Inflammatory macrophage treated with lipopolysaccharide for 1 hour (primary cell): Measurements from ENCODE around the gene NUBP1.
"Not testable (repeated sequence)": the region's sequence is repeated elsewhere in the genome, so short reads cannot be mapped to it uniquely, and the experiment has no call there.

Experiments
- DNase-seq, 2 donors: peaks; one replicate each; pipeline ENCODE4 v3.0.0-alpha.2; 2020 to 2022

Gene NUBP1

DNA sequence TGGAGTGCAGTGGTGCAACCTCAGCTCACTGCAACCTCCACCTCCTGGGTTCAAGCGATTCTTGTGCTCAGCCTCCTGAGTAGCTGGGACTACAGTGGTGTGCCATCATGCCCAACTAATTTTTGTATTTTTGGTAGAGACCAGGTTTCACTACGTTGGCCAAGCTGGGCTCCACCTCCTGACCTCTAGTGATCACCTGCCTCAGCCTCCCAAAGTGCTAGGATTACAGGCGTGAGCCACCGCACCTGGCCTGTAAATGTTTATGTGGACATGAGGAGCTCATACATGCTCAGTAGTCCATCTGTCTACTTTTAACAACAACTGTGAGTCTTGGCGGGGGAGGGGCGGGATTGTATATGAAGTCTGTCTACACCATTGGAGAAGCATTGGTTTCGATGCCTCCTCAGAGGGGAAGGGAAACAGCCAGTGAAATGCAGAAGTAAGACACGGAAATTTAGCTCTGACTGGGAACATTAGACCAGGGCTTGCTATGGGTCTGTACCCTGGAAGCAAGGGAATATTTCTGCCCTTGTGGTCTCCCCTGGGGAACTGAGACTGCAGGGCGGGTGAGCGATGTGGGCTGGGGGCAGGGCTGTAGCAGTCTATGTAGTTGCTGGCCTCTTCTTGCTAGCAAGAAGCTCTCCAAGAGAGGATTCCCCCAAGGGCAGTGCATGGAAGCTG, 9.3 kb downstream of the NUBP1 start:
- peak; percentile 92 for DNase-seq

DNA sequence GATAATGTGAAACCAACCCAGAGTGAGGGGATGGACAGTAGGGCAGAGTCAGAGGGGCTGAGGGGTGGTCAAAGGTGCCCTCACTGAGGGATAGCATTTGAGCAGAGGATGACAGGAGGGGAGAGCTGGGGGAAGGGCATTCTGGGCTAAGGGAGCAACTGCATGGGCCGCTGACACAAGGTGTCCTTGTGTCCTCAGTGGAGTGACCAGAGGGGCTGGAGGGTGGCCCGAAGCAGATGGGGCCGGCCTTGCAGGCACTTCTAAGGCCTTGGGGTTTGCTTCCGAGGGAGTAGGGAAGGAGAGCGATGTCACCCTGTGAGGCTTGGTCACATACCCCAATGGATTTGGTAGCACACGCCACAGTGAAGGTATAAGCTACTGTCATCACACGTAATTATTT, 10.0 kb downstream of the NUBP1 start:
- no peak for DNase-seq

DNA sequence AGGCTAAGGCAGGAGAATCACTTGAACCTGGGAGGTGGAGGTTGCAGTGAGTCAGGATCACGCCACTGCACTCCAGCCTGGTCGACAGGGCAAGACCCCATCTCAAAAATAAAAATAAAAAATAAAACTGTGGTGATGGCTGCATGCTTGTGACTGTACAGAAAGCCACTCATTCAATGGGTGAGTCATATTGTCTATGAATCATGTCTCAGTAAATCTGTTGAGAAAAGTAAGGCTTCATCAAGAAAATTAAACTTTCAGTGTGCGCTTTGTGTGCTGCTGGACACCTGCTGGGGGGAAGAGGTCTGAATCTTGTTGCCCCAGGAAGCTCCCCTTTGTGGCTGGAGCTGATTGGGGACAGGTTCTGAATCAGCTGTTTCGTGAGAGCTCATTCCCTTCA, 11.3 kb downstream of the NUBP1 start:
- DNase-seq = peak; percentile 36 to 44

DNA sequence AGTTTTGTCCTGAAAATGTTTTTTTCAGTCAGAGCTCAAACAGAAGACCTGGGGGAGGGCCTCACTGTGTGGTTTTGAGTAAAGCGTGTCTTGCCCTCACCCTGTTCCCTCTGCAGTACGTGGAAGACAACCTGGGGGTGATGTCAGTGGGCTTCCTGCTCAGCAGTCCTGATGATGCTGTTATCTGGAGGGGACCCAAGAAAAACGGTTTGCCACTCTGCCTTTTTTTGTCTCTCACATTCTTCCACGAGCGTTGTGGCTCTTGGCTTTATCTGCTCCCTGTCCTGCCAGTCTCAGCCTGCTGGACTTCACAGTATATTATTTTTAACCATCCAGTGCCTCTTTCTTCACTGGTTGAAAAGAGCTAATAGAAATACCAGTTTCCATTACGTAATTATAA, 12.9 kb downstream of the NUBP1 start:
- no peak for DNase-seq

DNA sequence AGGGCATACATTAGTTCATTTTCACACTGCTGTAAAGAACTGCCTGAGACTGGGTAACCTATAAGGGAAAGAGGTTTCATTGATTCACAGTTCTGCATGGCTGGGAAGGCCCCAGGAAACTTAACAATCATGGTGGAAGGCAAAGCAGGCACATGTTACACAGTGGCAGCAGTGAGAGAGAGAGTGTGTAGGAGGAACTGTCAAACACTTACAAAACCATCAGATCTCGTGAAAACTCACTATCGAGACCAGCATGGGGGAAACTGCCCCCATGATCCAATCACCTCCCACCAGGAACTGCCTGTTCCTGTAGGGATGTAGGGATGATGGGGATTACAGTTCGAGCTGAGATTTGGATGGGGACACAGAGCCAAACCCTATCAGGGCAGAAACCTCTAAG, 17.2 kb downstream of the NUBP1 start:
- peak; percentile 36 to 71 for DNase-seq

DNA sequence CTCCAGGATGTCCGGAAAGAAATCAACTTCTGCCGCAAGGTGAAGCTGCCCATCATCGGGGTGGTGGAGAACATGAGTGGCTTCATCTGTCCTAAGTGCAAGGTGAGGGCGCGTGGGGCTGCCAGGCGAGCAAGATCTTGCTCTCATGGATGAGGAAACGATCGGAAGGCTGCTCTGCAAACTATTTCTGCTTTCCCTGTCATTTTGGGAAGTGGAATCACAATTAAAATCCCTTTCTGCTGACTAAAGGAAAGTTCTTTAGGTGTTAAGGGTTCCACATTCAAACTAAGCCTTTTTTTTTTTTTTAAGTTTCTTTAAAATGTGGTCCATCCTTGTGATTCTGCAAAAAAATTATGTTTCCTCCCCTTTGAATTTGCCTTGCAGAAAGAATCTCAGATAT, 17.7 kb downstream of the NUBP1 start:
- DNase-seq = peak; percentile 35 to 40

DNA sequence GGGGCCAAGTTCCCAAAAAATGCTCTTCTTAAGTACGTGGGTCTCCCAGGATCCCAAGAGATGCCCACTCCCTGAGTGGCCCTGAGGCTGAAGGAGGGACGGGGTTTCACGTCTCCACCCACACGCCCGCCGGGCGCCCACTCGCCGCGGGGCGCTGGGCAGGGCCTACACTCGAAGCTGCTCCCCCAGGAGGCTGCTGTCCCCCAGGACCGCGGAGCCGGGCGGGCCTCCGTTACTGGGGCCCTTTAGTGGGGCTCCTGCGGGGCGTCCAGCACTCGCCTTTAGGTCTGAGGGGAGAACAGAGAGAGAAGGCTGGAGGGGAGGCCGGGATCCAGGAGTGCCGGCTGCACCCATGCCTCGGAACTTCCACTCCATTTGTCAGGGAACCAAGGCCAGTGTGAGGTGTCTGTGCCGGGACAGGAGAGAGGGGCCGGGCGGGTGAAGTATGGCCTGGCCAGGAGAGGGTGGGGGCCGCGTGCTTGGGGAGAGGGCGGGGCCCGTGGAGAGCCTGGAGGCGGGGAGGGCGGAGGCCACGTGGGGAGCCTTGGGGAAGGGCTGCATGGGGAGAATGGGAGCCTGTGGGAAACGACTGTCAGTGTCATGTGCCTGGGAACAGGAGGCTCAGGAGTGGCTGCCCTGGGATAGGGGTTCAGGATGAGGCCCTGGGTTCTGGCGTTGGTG, 18.8 kb downstream of the NUBP1 start:
- no peak for DNase-seq

DNA sequence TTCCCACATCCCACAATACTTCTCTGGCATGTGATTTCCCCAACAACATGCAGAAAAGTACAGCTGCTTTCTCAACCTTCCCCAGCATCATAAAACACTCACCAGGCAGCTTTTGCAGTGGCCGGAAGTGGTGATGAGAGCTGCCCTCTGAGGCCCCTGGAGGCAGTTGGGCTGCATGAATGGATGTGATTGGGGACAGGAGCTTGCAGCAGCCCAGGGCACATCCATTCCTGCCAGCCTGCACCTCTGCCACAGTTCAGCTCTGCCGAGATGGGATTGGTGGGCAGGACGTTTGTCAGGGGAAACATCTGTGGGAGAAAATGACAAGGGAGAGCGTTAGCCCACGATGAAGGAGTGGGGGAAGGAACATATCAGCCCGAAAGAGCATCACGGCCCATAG, 19.8 kb downstream of the NUBP1 start:
- no peak for DNase-seq

DNA sequence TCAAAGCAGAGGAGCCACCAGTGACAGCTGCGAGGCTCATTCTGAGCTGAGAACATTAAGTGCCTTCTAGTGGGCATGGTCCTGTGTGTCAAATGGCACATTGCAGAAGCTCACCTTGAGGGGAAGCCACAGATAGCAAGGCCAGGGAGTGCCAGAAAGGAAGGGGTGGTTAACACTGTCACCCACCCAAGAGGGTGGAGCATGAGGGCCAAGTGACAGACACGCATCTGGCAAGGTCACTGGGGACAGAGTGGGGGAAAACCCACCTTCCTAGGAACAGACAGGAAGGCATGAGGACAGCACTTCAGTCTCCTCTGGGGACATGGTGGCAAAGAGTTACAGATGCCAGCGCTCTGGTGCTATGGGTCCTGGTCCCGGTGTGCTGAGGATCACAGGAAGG, 22.1 kb downstream of the NUBP1 start:
- DNase-seq = no peak

DNA sequence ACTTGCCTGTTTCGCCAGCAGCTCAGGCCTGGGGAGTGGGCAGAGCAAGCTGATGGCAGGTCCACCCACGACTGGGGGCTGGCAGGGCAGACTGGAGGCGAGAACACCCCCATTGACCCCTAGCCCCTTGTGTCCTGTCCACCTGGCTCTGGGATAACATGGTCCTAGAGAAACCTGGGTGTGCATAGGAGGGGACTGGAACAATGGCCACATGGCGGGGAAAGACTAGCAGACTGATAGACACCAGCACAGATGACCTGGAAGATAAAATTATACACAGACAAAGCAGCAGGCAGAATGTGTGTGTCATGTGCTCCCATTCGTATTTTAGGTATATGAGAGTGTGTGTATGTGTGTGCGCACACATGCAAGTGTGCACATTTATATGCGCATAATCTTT, 23.5 kb downstream of the NUBP1 start:
- DNase-seq = no peak

DNA sequence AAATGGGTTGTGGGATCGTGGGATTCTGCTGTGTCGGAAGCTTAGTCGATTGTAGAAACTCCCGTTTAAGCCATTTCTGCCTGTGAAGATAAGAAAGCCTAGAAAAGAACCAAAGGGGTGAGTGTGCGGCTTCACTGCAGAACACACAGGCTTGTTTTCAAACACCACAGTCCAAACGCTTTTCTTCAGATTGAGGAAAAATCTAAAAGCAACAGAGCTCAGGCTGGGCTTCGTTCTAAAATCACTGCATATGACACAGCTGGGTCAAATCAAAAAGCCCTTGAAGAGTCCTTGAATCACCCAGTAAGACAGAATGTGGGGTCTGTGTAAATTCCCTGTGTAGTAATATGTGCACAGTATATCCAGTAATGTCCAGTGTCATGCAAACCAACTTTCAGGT, 25.7 kb downstream of the NUBP1 start:
- DNase-seq = no peak

DNA sequence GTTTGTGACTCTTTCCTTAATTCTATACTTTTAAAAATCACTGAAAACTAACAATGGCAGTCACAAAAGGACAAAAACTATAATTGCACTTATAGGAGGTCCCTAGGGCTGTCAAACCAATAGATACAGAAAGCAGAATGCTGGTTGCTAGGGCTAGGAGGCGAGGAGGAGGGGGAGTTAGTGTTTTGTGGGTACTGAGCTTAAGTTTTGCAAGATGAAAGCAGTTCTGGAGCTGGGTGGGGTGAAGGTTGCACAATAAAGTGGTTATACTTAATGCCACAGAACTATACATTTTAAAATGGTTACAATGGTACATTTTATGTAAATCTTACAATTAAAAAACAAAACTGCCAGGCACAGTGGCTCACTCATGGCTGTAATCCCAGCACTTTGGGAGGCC, 27.3 kb downstream of the NUBP1 start:
- peak; percentile 47 to 58 for DNase-seq

DNA sequence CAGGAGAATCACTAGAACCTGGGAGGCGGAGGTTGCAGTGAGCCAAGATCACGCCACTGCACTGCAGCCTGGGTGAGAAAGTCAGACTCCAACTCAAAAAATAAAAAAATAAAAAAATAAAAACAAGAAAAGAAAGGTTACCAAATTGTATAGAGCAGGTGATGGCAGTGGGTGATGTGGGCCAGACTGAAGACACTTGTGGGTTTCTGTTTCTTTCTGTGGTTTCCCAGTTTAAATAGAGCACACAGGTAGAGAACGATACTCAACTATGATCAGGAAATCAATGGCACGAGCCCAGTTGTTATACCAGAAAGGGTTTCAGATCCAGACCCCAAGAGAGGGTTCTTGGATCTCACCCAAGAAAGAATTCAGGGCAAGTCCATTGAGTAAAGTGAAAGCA, 32.6 kb downstream of the NUBP1 start:
- no peak for DNase-seq

DNA sequence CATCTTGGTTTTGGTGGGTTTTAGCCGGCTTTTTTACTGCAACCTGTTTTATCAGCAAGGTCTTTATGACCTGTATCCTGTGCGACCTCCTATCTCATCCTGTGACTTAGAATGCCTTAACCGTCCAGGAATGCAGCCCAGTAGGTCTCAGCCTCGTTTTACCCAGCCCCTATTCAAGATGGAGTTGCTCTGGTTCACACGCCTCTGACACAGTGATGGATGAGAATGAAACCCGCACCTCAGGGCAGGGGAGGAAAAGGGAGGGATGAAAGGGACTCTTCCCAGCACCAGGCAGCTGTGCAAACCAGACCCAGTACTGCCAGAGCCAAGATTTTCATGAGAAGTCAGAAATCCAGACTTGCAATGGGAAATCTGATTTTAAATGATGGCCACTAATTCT, 33.3 kb downstream of the NUBP1 start:
- DNase-seq = not testable (repeated sequence)

DNA sequence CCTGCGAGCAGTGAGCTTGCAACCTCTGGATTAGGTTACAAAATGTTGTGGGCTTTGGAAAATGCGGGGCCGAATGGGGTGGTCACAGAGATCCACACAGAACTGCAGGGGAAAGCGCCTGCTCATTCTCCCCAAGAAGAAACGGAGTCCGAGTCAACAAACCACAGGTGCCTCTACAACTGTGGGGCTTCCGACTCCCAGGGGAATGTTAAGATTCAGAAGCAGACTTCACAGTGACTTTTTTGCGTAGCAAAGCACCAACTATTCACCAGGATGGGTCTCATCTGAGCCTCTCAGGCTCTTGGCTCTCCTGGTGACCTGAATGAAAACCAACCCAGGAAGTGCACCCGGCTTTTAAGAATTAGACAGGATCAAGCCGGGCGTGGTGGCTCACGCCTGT, 33.7 kb downstream of the NUBP1 start:
- DNase-seq = no peak

DNA sequence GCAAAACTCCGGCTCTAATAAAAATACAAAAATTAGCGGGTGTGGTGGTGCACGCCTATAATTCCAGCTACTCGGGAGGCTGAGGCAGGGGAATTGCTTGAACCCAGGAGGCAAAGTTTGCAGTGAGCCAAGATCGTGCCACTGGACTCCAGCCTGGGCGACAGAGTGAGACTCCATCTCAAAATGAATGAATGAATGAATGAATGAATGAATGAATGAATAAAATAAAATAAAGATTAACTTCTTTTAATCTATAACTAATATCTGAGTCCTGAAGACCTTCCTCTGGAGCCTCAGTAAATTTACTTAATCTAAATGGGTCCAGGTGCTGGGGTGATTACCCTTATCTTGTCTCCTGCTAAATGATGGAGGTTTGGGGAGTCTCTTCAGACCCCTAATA, 36.3 kb downstream of the NUBP1 start:
- not testable (repeated sequence) for DNase-seq

DNA sequence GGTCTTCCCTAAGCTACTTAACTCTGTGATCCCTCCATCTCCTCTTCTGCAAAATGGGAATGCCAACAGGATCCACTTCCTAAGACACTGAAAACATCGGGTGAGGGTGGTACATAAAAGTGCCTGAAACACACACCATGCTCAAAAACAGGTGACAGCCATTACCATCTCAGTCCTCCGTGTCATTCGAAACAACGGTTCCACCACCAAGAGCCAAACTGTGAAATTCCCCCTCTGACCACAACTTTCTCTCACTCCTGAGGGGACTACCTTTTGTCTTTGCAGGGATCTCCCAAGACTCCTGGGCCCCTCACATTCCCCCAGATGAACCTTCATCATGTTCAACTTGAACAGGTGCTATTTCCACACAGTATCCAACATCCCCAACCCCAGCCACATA, 37.0 kb downstream of the NUBP1 start:
- no peak for DNase-seq

DNA sequence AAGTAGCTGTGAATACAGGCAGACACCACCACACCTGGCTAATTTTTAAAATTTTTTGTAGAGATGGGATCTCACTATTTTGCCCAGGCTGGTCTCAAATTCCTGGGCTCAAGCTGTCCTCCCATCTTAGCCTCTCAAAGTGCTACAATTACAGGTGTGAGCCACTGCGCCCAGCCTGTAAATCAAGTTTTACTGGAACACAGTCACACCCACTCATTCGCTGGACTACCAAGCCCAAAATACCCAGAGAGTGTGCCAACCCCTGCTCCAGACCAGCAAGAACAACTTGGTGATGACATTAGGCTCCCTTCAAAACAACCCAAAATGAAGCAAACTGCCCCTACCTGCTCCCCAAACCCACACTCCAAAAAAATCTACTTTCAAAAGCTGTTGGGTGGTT, 39.0 kb downstream of the NUBP1 start:
- no peak for DNase-seq

DNA sequence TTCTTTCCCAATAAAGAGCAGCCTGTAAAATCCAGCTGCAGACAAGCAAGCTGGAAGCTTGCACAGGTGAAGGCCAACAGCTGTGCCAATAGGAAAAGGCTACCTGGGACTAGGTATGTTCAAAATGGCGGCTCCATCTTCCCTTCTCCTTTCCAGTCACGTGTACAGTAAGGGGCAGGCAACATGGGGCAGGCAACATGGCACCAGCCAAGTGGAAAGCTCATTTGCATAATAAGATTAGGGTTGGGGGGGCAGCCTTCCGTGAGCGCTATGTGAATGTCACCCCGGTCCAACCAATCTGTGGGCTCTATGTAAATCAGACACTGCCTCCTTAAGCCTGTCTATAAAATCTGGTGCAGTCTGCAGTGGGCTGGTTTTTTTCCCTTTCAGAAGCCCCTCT, 43.7 kb downstream of the NUBP1 start:
- no peak for DNase-seq

DNA sequence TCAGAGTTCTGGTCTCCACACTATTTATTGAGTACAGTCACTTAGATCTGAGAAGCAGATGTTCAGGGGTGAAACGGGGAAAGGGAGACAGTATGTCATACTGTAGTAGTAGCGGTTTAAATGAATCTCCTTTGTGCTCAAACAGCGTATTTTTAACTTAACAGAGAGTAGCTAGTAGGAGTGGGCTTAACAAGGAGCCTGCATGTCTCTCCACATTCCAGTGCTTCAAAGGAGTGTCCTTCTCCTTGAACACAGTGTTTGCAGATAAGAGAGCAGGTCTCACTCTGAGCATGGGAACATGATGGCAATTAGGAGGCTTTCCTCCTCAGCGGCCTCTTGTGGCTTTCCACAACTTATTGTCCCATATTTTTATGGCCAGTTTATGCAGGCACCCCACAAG, 45.0 kb downstream of the NUBP1 start:
- DNase-seq = not testable (repeated sequence)

DNA sequence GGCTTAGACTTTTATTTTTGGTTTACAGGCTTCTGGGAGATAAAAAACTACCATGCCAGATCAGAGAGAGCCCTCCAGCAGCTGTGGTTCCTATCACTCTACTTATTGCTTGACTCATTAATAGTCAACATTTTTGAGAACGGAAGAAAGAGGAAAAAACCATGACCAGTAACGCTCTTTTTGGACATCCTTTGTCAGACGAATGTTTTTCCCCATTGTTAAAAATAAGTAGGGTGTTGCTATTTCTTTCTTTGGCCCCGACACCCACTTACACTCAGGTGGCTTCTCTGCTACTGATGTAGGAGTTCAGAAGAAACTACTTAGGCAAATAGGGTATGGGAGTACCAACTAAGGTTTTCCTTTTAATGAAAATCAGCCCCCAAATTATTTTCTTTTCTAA, 47.4 kb downstream of the NUBP1 start:
- DNase-seq = no peak

DNA sequence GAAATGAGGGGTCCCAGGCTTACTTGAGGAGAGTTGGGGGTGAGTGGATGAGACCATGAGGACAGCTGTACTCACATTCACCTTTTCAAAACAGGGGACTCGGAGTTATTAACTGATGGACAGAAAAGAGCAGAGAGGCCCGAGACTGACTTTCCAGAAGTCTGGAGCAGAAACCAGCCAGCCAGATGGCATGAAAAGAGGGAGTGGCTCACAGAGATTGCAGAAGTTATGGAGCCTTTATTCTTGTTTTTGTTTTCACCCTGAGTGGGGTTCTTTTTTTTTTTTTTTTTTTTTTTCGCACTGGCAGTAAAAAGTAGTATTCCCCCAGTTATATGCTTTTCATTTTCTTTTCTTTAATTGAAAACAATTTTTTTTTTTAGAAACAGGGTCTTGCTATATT, 56.1 kb downstream of the NUBP1 start:
- DNase-seq = peak in 1 of 2 donors; percentile 40

DNA sequence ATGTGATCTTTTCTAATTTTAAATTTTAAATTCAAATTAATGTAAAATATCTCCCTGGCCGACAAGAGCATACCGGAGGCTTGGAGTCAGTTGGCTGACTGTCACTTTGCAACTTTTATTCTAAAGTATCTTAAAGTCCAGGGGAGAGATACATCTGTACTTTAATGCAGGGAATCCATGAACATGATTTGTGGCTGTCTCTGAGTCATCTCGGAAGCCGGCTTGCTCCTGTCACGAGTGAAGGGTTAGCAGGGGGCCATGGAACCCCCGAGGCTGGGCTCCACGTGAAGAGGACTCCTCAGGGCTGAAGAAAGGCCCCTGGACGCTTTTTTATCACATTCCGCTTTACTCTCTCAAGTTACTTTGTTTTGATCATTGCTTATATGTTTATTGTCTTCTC, 61.7 kb downstream of the NUBP1 start:
- DNase-seq = no peak

DNA sequence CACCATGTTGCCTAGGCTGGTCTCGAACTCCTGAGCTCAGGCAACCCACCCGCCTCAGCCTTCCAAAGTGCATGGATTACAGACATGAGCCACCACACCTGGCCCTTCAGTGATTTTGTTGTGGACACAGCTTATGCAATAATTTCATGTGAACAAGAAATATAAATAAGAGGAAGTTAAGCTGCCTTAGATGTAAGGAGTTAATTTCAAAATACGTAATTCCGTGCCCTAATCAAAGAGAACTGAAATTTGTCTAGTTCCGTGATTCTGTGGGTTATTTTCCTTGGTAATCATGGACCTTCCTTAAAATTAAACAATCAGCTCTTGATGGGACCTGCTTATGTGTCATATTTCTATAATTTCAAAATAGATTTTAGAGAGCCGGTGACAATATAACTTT, 63.1 kb downstream of the NUBP1 start:
- peak; percentile 80 to 89 for DNase-seq

DNA sequence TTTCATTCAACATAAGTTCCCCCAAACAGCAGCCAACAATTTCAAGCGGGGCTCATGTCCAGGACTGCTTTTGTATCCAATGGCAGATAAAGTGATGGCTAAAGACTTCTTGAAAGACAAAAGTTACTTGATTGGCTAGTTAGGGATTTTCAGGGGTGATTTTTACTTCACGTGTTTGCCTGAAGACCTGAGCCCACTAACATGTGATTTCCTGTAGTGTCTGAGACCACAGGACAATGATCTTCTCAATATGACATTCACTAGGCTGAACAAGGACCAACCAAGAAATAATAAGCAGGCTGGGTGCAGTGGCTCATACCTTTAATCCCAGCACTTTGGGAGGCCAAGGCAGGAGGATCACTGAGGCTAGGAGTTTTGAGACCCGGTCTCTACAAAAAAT, 64.6 kb downstream of the NUBP1 start:
- DNase-seq = no peak
